ENCODE measurements around the gene KLF13. TPM values are rescaled to one million over a fixed set of nuclear protein-coding genes. Genes with fewer than 3 reads are reported as not detected.

KLF13 gene
- total and polyA plus RNA-seq, 11 donors = 22.4 to 74.0 (median 56.4) TPM

GRCh38 chr15:31338318-31338878 lies 11.8 kb downstream of the KLF13 start:
- no peaks in the 10 kb centered on the region for H3K9me3 ChIP-seq
- ATAC-seq = peak; percentile 2 to 39 (median 26)
- 28 to 48% (median 43%) methylated on average over 8 to 9 of the region's 9 CpGs for WGBS, 4 donors

GRCh38 chr15:31338879-31339557 lies 12.4 kb downstream of the KLF13 start:
- TF ChIP-seq CTCF (IDR thresholded peaks at IDR 0.05) = no peak
- no peak for TF ChIP-seq POLR2A (IDR thresholded peaks at IDR 0.05)
- 18 to 31% (median 18%) methylated on average over 9 of the region's 9 CpGs for WGBS, 4 donors
- ATAC-seq (peak; percentile 33 to 83 (median 68)), DNase-seq (peak; percentile 80 to 86 (median 85))
- Histone ChIP-seq H3K4me1 (peaks cover 43 to 100% (median 98%) of the 10 kb centered on the region in 12 donors), H3K27ac (peak overlapping the region; percentile 49 to 89 (median 71)), H3K9me3 (no peaks in the 10 kb centered on the region), H3K4me3 (peak overlapping the region in 4 of 12 donors; percentile 0 to 11 (median 6)), H3K27me3 (no peaks in the 10 kb centered on the region), H3K36me3 (peaks cover 0 to 12% (median 0%) of the 10 kb centered on the region in 9 donors)
- intact Hi-C loops (cut with DNase I) = loop anchor here in 1 of 10 donors (2.0 kb wide), 1 partner anchor 14 kb away; no protein-coding TSS in a partner anchor

More at GRCh38 chr15:31338318-31338878, 11.8 kb downstream of the KLF13 start:
- H3K4me3 ChIP-seq = peak overlapping the region in 4 of 12 donors; percentile 0 to 20 (median 8)
- peak in 3 of 5 donors; percentile 46 to 63 (median 56) for DNase-seq
- intact Hi-C loops (cut with DNase I) = loop anchor here in 1 of 10 donors (2.0 kb wide), 1 partner anchor 14 kb away; no protein-coding TSS in a partner anchor
- H3K4me1 ChIP-seq = peaks cover 37 to 100% (median 98%) of the 10 kb centered on the region in 12 donors
- peak overlapping the region; percentile 49 to 89 (median 71) for H3K27ac ChIP-seq
- H3K27me3 ChIP-seq = no peaks in the 10 kb centered on the region
- TF ChIP-seq CTCF (IDR thresholded peaks at IDR 0.05) = no peak
- H3K36me3 ChIP-seq = peaks cover 0 to 12% (median 0%) of the 10 kb centered on the region in 9 donors

DNA sequence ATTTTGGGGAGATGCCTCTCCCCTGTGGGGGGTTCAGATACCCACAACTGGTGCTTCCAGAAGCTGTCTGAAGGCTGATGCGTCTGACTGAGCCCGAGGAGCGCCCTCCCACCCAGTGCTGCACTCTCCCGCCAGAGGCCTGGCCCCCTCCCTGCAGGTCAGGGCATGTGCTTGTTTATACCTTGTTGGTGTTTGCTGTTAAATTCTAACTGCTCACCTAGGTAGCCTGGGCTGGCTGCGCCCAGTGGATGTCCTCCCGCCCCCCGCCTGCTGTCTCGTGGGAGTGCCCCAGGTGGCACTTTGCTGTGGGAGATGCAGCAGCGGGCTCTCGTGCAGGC lies 12.9 kb downstream of the KLF13 start:
- peak overlapping the region in 2 of 12 donors; percentile 0 to 8 for H3K4me3 ChIP-seq
- H3K4me1 ChIP-seq = peaks cover 49 to 100% (median 99%) of the 10 kb centered on the region in 12 donors
- TF ChIP-seq POLR2A (IDR thresholded peaks at IDR 0.05) (no peak), CTCF (IDR thresholded peaks at IDR 0.05) (no peak)
- no peaks in the 10 kb centered on the region for H3K9me3 ChIP-seq
- peaks cover 0 to 12% (median 0%) of the 10 kb centered on the region in 9 donors for H3K36me3 ChIP-seq
- ATAC-seq (no peak), DNase-seq (no peak)
- intact Hi-C loops (cut with DNase I) = loop anchor here in 1 of 10 donors (2.0 kb wide), 1 partner anchor 13 kb away; no protein-coding TSS in a partner anchor
- H3K27ac ChIP-seq = peak overlapping the region; percentile 49 to 89 (median 71)
- H3K27me3 ChIP-seq = no peaks in the 10 kb centered on the region
- 52 to 79% (median 75%) methylated on average over 5 to 10 of the region's 10 CpGs for WGBS, 4 donors

DNA sequence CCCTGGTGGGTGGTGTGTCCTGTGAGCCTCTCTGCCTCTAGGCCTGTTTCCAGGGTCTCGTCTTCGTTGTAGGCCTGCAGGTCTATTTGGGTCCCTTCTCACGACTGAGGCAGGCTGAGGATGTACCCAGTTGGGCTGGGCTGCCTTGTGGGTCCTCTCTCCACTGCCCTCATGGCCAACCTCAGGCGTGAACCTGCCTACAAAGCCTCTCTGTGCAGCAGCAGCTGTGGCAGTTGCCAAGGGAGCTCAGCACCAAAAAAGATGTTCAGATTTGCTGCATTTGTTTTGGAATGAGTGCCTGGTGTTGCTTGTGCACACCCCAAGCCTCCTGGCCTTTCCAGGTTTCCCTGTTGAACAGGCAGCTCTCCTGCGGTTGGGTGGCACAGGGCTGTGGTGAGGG lies 13.4 kb downstream of the KLF13 start:
- WGBS, 4 donors = 64 to 68% (median 66%) methylated on average over 5 of the region's 5 CpGs
- no peak overlapping the region for H3K4me3 ChIP-seq
- H3K4me1 ChIP-seq = peaks cover 53 to 100% (median 99%) of the 10 kb centered on the region in 12 donors

More for the DNA sequence above, 13.4 kb downstream of the KLF13 start:
- intact Hi-C loops (cut with DNase I) = no loop called here
- TF ChIP-seq CTCF (IDR thresholded peaks at IDR 0.05) = no peak
- TF ChIP-seq POLR2A (IDR thresholded peaks at IDR 0.05) = no peak
- peaks cover 0 to 12% (median 0%) of the 10 kb centered on the region in 9 donors for H3K36me3 ChIP-seq
- H3K27me3 ChIP-seq = no peaks in the 10 kb centered on the region
- DNase-seq (no peak), ATAC-seq (no peak)
- H3K9me3 ChIP-seq = no peaks in the 10 kb centered on the region
- H3K27ac ChIP-seq = peak overlapping the region in 10 of 12 donors; percentile 49 to 89 (median 71)
